Transverse colon (tissue), 4 donors: ENCODE data around the gene RPL29. TPM values are rescaled to one million over a fixed set of nuclear protein-coding genes. Genes with fewer than 3 reads are reported as not detected.
A peak's percentile ranks its signal among the peaks of the same experiment; 100 is the strongest.

ENCODE experiments used
- DNase-seq: peaks from one replicate; pipeline ENCODE4 v3.0.0-alpha.2; 2019
- H3K27ac ChIP-seq, 4 donors: fragments of 200-600 bp; sonication (generic); 2 replicates each; pipeline ENCODE4 v1.5.1; 2016 to 2018; ENCODE audit warnings: inconsistent platforms in 4 of 4
- H3K27me3 ChIP-seq: fragments of 200-600 bp; sonication (generic); 2 replicates; pipeline ENCODE4 v1.5.1; 2017; ENCODE audit warnings: inconsistent platforms
- H3K36me3 ChIP-seq, 4 donors: fragments of 200-600 bp; sonication (generic); 2 replicates each; pipeline ENCODE4 v1.5.1; 2017 to 2019; ENCODE audit warnings: inconsistent platforms in 4 of 4
- H3K4me1 ChIP-seq, 4 donors: fragments of 200-600 bp; sonication (generic); 2 replicates each; pipeline ENCODE4 v1.5.1; 2017 to 2020; ENCODE audit warnings: inconsistent platforms in 4 of 4
- H3K4me3 ChIP-seq, 4 donors: fragments of 200-600 bp; sonication (generic); 1 replicate in 1 of 4; 2 replicates in 3 of 4; pipeline versions ENCODE4 v1.5.1 to v1.6.1; 2017 to 2019; ENCODE audit warnings: inconsistent platforms in 4 of 4
- H3K9me3 ChIP-seq, 2 donors: fragments of 200-600 bp; sonication (generic); 2 replicates each; pipeline ENCODE4 v1.5.1; 2017 to 2019; ENCODE audit warnings: inconsistent platforms in 2 of 2
- CTCF ChIP-seq, 5 experiments: fragments of 200-600 bp in 3 of 5; fragments of 450-650 bp in 2 of 5; sonication (generic) in 3 of 5; IDR thresholded peaks; 1 replicate in 2 of 5; 2 replicates in 3 of 5; pipeline ENCODE4 v1.5.1; 2016 to 2017; ENCODE audit warnings: antibody characterized with exemption in 5 of 5, inconsistent platforms in 3 of 5, mild to moderate bottlenecking in 2 of 5, moderate library complexity in 1 of 5
- EP300 ChIP-seq: sonication (generic); formaldehyde crosslinking; IDR thresholded peaks from one replicate; pipeline ENCODE4 v1.6.1; 2017; ENCODE audit warnings: antibody characterized with exemption, low read depth
- POLR2A ChIP-seq: fragments of 450-650 bp; IDR thresholded peaks from one replicate; pipeline ENCODE4 v1.6.1; 2016; ENCODE audit warnings: antibody characterized with exemption, mild to moderate bottlenecking, moderate library complexity
- POLR2AphosphoS5 ChIP-seq, 3 donors: sonication (generic); formaldehyde crosslinking; IDR thresholded peaks; one replicate each; pipeline ENCODE4 v1.6.1; 2016; ENCODE audit warnings: antibody characterized with exemption in 3 of 3
- WGBS, 2 donors: methylation state at CpG; one replicate each; pipeline ENCODE4 v1.1.5; 2018; ENCODE audit warnings: low coverage in 1 of 2; 5-methylcytosine and 5-hydroxymethylcytosine counted together
- in situ Hi-C, 4 donors: fragments of 200-750 bp; cut with MboI; loops; one replicate each; pipeline versions ENCODE4 v1.15.0 to v1.15.1; 2017; ENCODE audit warnings: low sequenced_read_pairs in 3 of 4, low pct_ligation_motif_present in 1 of 4, low pct_unique_long_range_greater_than_20kb in 1 of 4
- intact Hi-C: fragments of 100-400 bp; cut with DNase I; formaldehyde crosslinking; loops from one replicate; pipeline ENCODE4 v1.15.1; 2023; ENCODE audit warnings: low total_unique reads
- total RNA-seq, 4 donors: library from RNA; depleted of rRNA; stranded (reverse); fragments of >200 nt; gene quantifications; one replicate each; pipeline ENCODE4 v1.1.0, GENCODE V29; 2016

RPL29 gene
- total RNA-seq, 4 donors from 2014 or later, result 366 to 1,281 (median 746) TPM

DNA sequence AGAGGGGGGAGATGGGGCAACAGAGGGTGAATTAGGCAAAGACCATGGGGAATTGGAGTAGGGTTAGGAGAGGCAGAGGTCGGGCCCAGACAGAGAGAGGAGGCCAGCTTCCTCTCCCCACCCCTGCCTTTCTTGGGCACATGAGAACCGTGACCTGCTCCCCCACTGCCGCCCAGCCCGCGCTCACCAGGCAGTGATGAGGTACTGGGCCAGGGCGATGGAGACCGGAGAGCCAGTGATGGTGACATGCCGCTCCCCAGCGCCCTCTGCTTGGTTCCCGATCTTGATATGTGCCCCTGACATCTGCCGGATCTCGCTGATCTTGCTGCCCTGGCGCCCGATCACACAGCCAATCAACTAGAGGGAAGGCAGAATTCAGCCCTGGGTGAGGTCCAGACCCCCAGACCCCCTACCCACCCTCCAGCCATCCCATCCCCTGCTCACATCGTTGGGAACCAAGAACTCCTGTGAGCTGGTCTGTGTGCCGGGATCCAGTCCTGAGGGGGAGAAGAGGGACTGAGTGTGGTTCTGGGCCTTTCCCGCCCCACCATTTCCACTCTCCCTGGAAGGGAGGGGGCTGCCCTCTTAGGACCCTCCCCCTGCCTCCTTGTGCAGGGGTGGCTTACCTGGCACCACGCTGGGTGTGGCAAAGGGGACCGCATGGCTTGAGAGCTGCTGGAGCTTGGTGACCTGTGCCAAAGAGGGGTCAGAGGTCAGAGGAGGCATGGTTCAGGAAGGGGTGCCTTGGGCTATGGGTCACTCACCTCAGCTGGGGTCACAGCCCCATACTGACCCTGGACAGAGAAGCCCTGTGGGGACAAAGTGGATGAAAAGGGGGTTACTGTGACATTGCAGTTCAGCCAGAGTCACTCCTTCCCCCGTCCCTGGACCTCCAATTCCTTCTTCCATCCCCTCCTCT lies 36.8 kb downstream of the RPL29 start:
- no peak for DNase-seq
- Histone ChIP-seq H3K27me3 (peaks cover 20% of the 10 kb centered on the region), H3K27ac (no peak overlapping the region), H3K36me3 (no peaks in the 10 kb centered on the region), H3K4me1 (peaks cover 0 to 21% (median 10%) of the 10 kb centered on the region in 4 donors), H3K9me3 (no peaks in the 10 kb centered on the region), H3K4me3 (no peak overlapping the region)
- TF ChIP-seq POLR2AphosphoS5 (IDR thresholded peaks at IDR 0.05) (no peak), EP300 (no peak), CTCF (IDR thresholded peaks at IDR 0.05) (no peak), POLR2A (no peak)
- intact Hi-C loops, result no loop called here
- 91 to 100% methylated on average over 1 to 20 of the region's 20 CpGs for WGBS, 2 donors
- in situ Hi-C loops, result no loop called here

- DNase-seq, result no peak
- TF ChIP-seq POLR2AphosphoS5 (IDR thresholded peaks at IDR 0.05) (no peak), EP300 (no peak), CTCF (IDR thresholded peaks at IDR 0.05) (no peak), POLR2A (no peak)
- 91% methylated on average over 14 of the region's 15 CpGs; no CpG with 5 or more reads in 1 of the 2 donors for WGBS, 2 donors
- in situ Hi-C loops, result no loop called here
- Histone ChIP-seq H3K27ac (no peak overlapping the region), H3K27me3 (peaks cover 20% of the 10 kb centered on the region), H3K9me3 (no peaks in the 10 kb centered on the region), H3K4me1 (peaks cover 0 to 16% (median 10%) of the 10 kb centered on the region in 4 donors), H3K4me3 (no peak overlapping the region), H3K36me3 (no peaks in the 10 kb centered on the region)
- intact Hi-C loops, result no loop called here
These were observed 38.0 kb downstream of the RPL29 start for GRCh38 chr3:51957520-51958205.

GRCh38 chr3:51955893-51956770 lies 39.6 kb downstream of the RPL29 start:
- 16% methylated on average over 68 of the region's 97 CpGs; no CpG with 5 or more reads in 1 of the 2 donors for WGBS, 2 donors
- Histone ChIP-seq H3K36me3 (no peaks in the 10 kb centered on the region), H3K27me3 (peaks cover 20% of the 10 kb centered on the region), H3K4me3 (peak overlapping the region; percentile 22 to 53 (median 38)), H3K27ac (peak overlapping the region; percentile 64 to 84 (median 80)), H3K9me3 (no peaks in the 10 kb centered on the region), H3K4me1 (peaks cover 0 to 16% (median 10%) of the 10 kb centered on the region in 4 donors)
- peak; percentile 52 for DNase-seq
- intact Hi-C loops (no loop called here), in situ Hi-C loops (no loop called here)
- TF ChIP-seq POLR2A (no peak), POLR2AphosphoS5 (IDR thresholded peaks at IDR 0.05) (no peak), CTCF (IDR thresholded peaks at IDR 0.05) (peak; percentile 36 to 52 (median 43)), EP300 (no peak)
